HCT116 (cell line): ENCODE results near the gene IRAK4. TPM values are rescaled to one million over a fixed set of nuclear protein-coding genes. Genes with fewer than 3 reads are reported as not detected.

Source experiments
- ATAC-seq: fragments of 200-7000 bp; cut with Tn5 transposase; 2 replicates; pipeline ENCODE4 v1.9.1; 2020; ENCODE audit warnings: mild to moderate bottlenecking, moderate library complexity
- BruUV-seq: library from RNA; stranded (reverse); fragments of 400-500 nt; replicated peaks from 2 replicates; lab custom pipeline; 2021; lab: Mats Ljungman, UMichigan
- CTCF ChIA-PET: fragments of 300-600 bp; sonication (Branson Sonifier 250); formaldehyde crosslinking; loops from one replicate; lab custom pipeline; 2021; ENCODE audit warnings: antibody characterized with exemption; lab: Charles Lee
- POLR2A ChIA-PET: fragments of 300-600, 350-600 bp; sonication (Branson Sonifier 250); formaldehyde crosslinking; loops from one replicate; lab custom pipeline; 2021; ENCODE audit warnings: antibody characterized with exemption; lab: Charles Lee
- RAD21 ChIA-PET, 2 experiments: fragments of 300-600 bp; sonication (Branson Sonifier 250); formaldehyde crosslinking; loops; one replicate each; lab custom pipeline; 2023; ENCODE audit warnings: low total read pairs in 2 of 2; ENCODE audit not compliant: uncharacterized antibody in 2 of 2, unreplicated experiment in 2 of 2, low non-redundant PET in 1 of 2; lab: Charles Lee
- DNase-seq: peaks from one replicate; pipeline ENCODE4 v3.0.0-alpha.2; 2010; ENCODE audit warnings: low read depth, low spot score
- H2AFZ ChIP-seq: fragments of 200-600 bp; shearing (Covaris generic), sonication (generic); 2 replicates; pipeline ENCODE4 v1.6.1; 2017; ENCODE audit warnings: low read depth, mixed run types, mixed read lengths, antibody characterized with exemption, low read length; ENCODE audit not compliant: poor library complexity, severe bottlenecking
- H3K27ac ChIP-seq: 2 replicates; pipeline ENCODE4 v1.5.1; 2012; ENCODE audit warnings: low read depth, low read length
- H3K27me3 ChIP-seq: fragments of 200-600 bp; sonication (generic); 2 replicates; pipeline ENCODE4 v1.6.1; 2016; ENCODE audit warnings: mixed run types, low read length, mixed read lengths; ENCODE audit not compliant: insufficient read depth
- H3K36me3 ChIP-seq, 2 experiments: fragments of 200-500 bp in 1 of 2; fragments of 200-600 bp in 1 of 2; sonication (Bioruptor generic) in 1 of 2; sonication (generic) in 1 of 2; 2 replicates each; pipeline versions ENCODE4 v1.5.1 to v1.6.1; 2014 to 2016; ENCODE audit warnings: low read length in 2 of 2, inconsistent platforms in 1 of 2, mixed read lengths in 1 of 2, mixed run types in 1 of 2; ENCODE audit not compliant: insufficient read depth in 2 of 2, control insufficient read depth in 1 of 2
- H3K4me1 ChIP-seq, 2 experiments: fragments of 200-600 bp in 1 of 2; sonication (generic) in 1 of 2; 2 replicates each; pipeline versions ENCODE4 v1.5.1 to v1.6.1; 2012 to 2017; ENCODE audit warnings: low read length in 2 of 2, inconsistent platforms in 1 of 2, mild to moderate bottlenecking in 1 of 2, mixed read lengths in 1 of 2, mixed run types in 1 of 2, moderate library complexity in 1 of 2; ENCODE audit not compliant: insufficient read depth in 2 of 2, control insufficient read depth in 1 of 2
- H3K4me2 ChIP-seq: fragments of 200-600 bp; sonication (generic); 2 replicates; pipeline ENCODE4 v1.6.1; 2017; ENCODE audit warnings: mixed run types, low read length, mixed read lengths
- H3K4me3 ChIP-seq, 2 experiments: fragments of 200-600 bp in 1 of 2; sonication (generic) in 1 of 2; replicated peaks in 1 of 2; 2 replicates each; pipeline ENCODE4 v1.5.1; 2011 to 2016; ENCODE audit warnings: low read length in 2 of 2, control low read depth in 1 of 2, low read depth in 1 of 2, mild to moderate bottlenecking in 1 of 2, mixed read lengths in 1 of 2, mixed run types in 1 of 2
- H3K79me2 ChIP-seq: fragments of 200-600 bp; sonication (generic); 2 replicates; pipeline ENCODE4 v1.6.1; 2017; ENCODE audit warnings: mild to moderate bottlenecking, mixed run types, low read length, moderate library complexity, mixed read lengths; ENCODE audit not compliant: insufficient read depth
- H3K9ac ChIP-seq: fragments of 200-600 bp; sonication (generic); 2 replicates; pipeline ENCODE4 v1.6.1; 2016; ENCODE audit warnings: low read length, mixed read lengths
- H3K9me2 ChIP-seq: fragments of 200-600 bp; sonication (generic), shearing (Covaris generic); 2 replicates; pipeline ENCODE4 v1.6.1; 2017; ENCODE audit warnings: mixed run types, mild to moderate bottlenecking, moderate library complexity; ENCODE audit not compliant: insufficient read depth
- H3K9me3 ChIP-seq, 2 experiments: fragments of 200-500 bp in 1 of 2; fragments of 200-600 bp in 1 of 2; sonication (Bioruptor generic) in 1 of 2; sonication (generic) in 1 of 2; 2 replicates each; pipeline ENCODE4 v1.6.1; 2014 to 2017; ENCODE audit warnings: low read length in 2 of 2, mixed read lengths in 2 of 2, inconsistent platforms in 1 of 2, low read depth in 1 of 2, mild to moderate bottlenecking in 1 of 2, mixed run types in 1 of 2, moderate library complexity in 1 of 2; ENCODE audit not compliant: control insufficient read depth in 1 of 2, insufficient read depth in 1 of 2
- H4K20me1 ChIP-seq: fragments of 200-600 bp; sonication (generic), shearing (Covaris generic); 2 replicates; pipeline ENCODE4 v1.6.1; 2017; ENCODE audit warnings: mixed run types, mild to moderate bottlenecking, moderate library complexity; ENCODE audit not compliant: insufficient read depth
- CBX3 ChIP-seq: IDR thresholded peaks from 2 replicates; pipeline ENCODE4 v1.6.1; 2012; ENCODE audit warnings: low read depth
- CTCF ChIP-seq, 3 experiments: fragments of 200-600 bp in 1 of 3; sonication (generic) in 1 of 3; IDR thresholded peaks in 2 of 3; conservative IDR thresholded peaks in 1 of 3; 2 replicates each; pipeline ENCODE4 v1.5.1; 2012 to 2017; ENCODE audit warnings: low read depth in 2 of 3, low read length in 2 of 3, antibody characterized with exemption in 1 of 3, borderline replicate concordance in 1 of 3, control low read depth in 1 of 3, mild to moderate bottlenecking in 1 of 3, mixed read lengths in 1 of 3, mixed run types in 1 of 3, moderate library complexity in 1 of 3; ENCODE audit not compliant: insufficient read depth in 1 of 3
- EGR1 ChIP-seq: IDR thresholded peaks from 2 replicates; pipeline ENCODE4 v1.6.1; 2012; ENCODE audit warnings: low read depth
- EZH2phosphoT487 ChIP-seq: fragments of 200-600 bp; IDR thresholded peaks from 2 replicates; pipeline ENCODE4 v1.6.1; 2018; ENCODE audit warnings: antibody characterized with exemption, borderline replicate concordance
- FOSL1 ChIP-seq: IDR thresholded peaks from 2 replicates; pipeline ENCODE4 v1.6.1; 2012; ENCODE audit warnings: low read depth
- JUND ChIP-seq: IDR thresholded peaks from 2 replicates; pipeline ENCODE4 v1.6.1; 2012
- POLR2A ChIP-seq: IDR thresholded peaks from 2 replicates; pipeline ENCODE4 v1.7.0; 2011; ENCODE audit warnings: borderline replicate concordance; ENCODE audit not compliant: insufficient read depth, insufficient read length; ENCODE audit errors: extremely low read depth
- RAD21 ChIP-seq: IDR thresholded peaks from 2 replicates; pipeline ENCODE4 v1.6.1; 2012; ENCODE audit warnings: low read depth, mild to moderate bottlenecking
- SP1 ChIP-seq: IDR thresholded peaks from 2 replicates; pipeline ENCODE4 v1.6.1; 2012; ENCODE audit warnings: low read depth
- SRF ChIP-seq: IDR thresholded peaks from 2 replicates; pipeline ENCODE4 v1.6.1; 2012; ENCODE audit warnings: low read depth
- TCF7L2 ChIP-seq: IDR thresholded peaks from 2 replicates; pipeline ENCODE4 v1.7.0; 2011; ENCODE audit warnings: borderline replicate concordance, inconsistent platforms; ENCODE audit not compliant: insufficient read depth, insufficient read length; ENCODE audit errors: extremely low read depth
- YY1 ChIP-seq: IDR thresholded peaks from 2 replicates; pipeline ENCODE4 v1.6.1; 2011; ENCODE audit warnings: low read length, low read depth, moderate library complexity, mild to moderate bottlenecking; ENCODE audit not compliant: insufficient replicate concordance; ENCODE audit errors: extremely low read depth
- ZBTB33 ChIP-seq: IDR thresholded peaks from 2 replicates; pipeline ENCODE4 v1.6.1; 2011; ENCODE audit warnings: mild to moderate bottlenecking, low read length, moderate library complexity; ENCODE audit not compliant: insufficient replicate concordance; ENCODE audit errors: extremely low read depth
- intact Hi-C: fragments of 100-400 bp; cut with micrococcal nuclease; formaldehyde crosslinking; loops from 2 replicates; pipeline ENCODE4 v1.10.0; 2022
- total RNA-seq: library from RNA; stranded (reverse); gene quantifications from one replicate; pipeline ENCODE4 v1.2.1, GENCODE V29; 2021; ENCODE audit not compliant: unreplicated experiment

Gene IRAK4
- total RNA-seq, 1 experiment from 2014 or later: 6.9 TPM

GRCh38 chr12:43733687-43734086, 25.1 kb upstream of the IRAK4 start:
- Histone ChIP-seq H3K36me3 (peaks cover 7 to 11% of the 10 kb centered on the region in 2 experiments; a peak in 3 of 4 replicates), H3K27ac (no peak overlapping the region), H3K79me2 (no peaks in the 10 kb centered on the region), H3K4me2 (no peak overlapping the region), H3K27me3 (no peaks in the 10 kb centered on the region), H3K9me2 (no peaks in the 10 kb centered on the region), H2AFZ (no peak overlapping the region), H4K20me1 (no peaks in the 10 kb centered on the region), H3K4me1 (no peaks in the 10 kb centered on the region), H3K4me3 (no peak overlapping the region), H3K9ac (no peak overlapping the region), H3K9me3 (no peaks in the 10 kb centered on the region)
- ATAC-seq (no peak), DNase-seq (no peak)
- intact Hi-C loops: no loop called here
- BruUV-seq: no TSS peak
- ChIA-PET RAD21 (no interaction called here), POLR2A (no interaction called here), CTCF (no interaction called here)
- TF ChIP-seq JUND (no peak), CTCF (IDR thresholded peaks at IDR 0.05 in 2 of 3, conservative IDR thresholded peaks at IDR 0.05 in 1 of 3; ENCODE audit: borderline replicate concordance in 1 of 3, insufficient read depth in 1 of 3, low read depth in 2 of 3, low read length in 2 of 3) (peak in 2 of 3 experiments; percentile 12 to 20; a peak in 1 of 6 replicates)

- Histone ChIP-seq H3K9me2 (no peaks in the 10 kb centered on the region), H2AFZ (no peak overlapping the region), H3K9me3 (no peaks in the 10 kb centered on the region), H3K4me1 (no peaks in the 10 kb centered on the region), H3K4me3 (no peak overlapping the region), H3K79me2 (no peaks in the 10 kb centered on the region), H4K20me1 (no peaks in the 10 kb centered on the region), H3K36me3 (peaks cover 3 to 16% of the 10 kb centered on the region in 2 experiments; a peak in 2 of 4 replicates), H3K4me2 (no peak overlapping the region), H3K9ac (no peak overlapping the region), H3K27me3 (no peaks in the 10 kb centered on the region), H3K27ac (no peak overlapping the region)
- BruUV-seq: no TSS peak
- TF ChIP-seq SP1 (no peak), EZH2phosphoT487 (no peak), ZBTB33 (no peak), EGR1 (no peak), CTCF (IDR thresholded peaks at IDR 0.05 in 2 of 3, conservative IDR thresholded peaks at IDR 0.05 in 1 of 3; ENCODE audit: borderline replicate concordance in 1 of 3, insufficient read depth in 1 of 3, low read depth in 2 of 3, low read length in 2 of 3) (no peak), TCF7L2 (no peak), YY1 (no peak), JUND (no peak), RAD21 (no peak), CBX3 (no peak), SRF (no peak), FOSL1 (no peak), POLR2A (no peak)
- DNase-seq (no peak), ATAC-seq (no peak)
- RAD21 ChIA-PET: no interaction called here
- intact Hi-C loops: no loop called here
- CTCF ChIA-PET: no interaction called here
- POLR2A ChIA-PET: no interaction called here
Measured at GRCh38 chr12:43736927-43737440, 21.8 kb upstream of the IRAK4 start.
